ENCODE measurements around the gene ATP11B. TPM values are rescaled to one million over a fixed set of nuclear protein-coding genes. Genes with fewer than 3 reads are reported as not detected.

ATP11B gene
- total and polyA plus RNA-seq, 2 experiments from 2014 or later: 5.8 to 24.7 TPM

DNA sequence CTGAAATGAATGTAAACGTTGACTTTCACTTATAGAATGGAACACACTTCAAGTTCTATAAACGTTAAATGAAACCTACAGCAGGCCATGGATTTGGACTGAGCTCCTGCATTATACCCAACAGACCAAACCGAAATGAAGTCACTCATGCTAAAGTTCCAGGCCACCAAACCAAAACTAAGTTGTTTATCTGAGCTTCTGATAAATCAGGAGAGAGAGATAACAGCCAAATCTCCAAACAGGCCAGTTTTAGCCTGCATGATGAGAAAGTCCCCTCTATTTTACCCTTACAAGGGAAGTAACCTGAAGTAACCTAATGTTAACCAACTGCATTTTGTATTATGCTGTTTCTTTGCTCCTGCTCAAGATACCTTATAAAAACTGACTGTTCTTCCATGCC is 142.5 kb downstream of the ATP11B start:
- peaks cover 6% of the 10 kb centered on the region for H3K27me3 Mint-ChIP-seq (ENCODE audit: insufficient read depth, low read depth, poor library complexity)
- no peak overlapping the region for H3K4me3 Mint-ChIP-seq
- no peak overlapping the region for H3K4me3 ChIP-seq
- no peaks in the 10 kb centered on the region for H3K79me2 ChIP-seq (replicated peaks; ENCODE audit: insufficient read depth)
- H2AFZ ChIP-seq: no peak overlapping the region
- H3K27ac ChIP-seq (ENCODE audit: low read depth): peak overlapping the region; percentile 46; the same call in 1 of the 2 replicates
- H3K36me3 Mint-ChIP-seq (ENCODE audit: low read depth): peaks cover 12% of the 10 kb centered on the region; the same call in 2 of the 3 replicates
- 0 out of 2 replicates have a peak, but pooled peaks cover 2% of the 10 kb centered on the region for H3K36me3 ChIP-seq (ENCODE audit: insufficient read depth)
- H3F3A ChIP-seq (replicated peaks; ENCODE audit: low read depth): no peaks in the 10 kb centered on the region
- DNase-seq (ENCODE audit: low spot score) (no peak), ATAC-seq (no peak)
- no peaks in the 10 kb centered on the region for H3K27me3 ChIP-seq (ENCODE audit: insufficient read depth)
- H3K4me1 ChIP-seq (ENCODE audit: insufficient read depth): peaks cover 11% of the 10 kb centered on the region
- H3K9me2 ChIP-seq (ENCODE audit: insufficient read depth): no peaks in the 10 kb centered on the region
- H3K4me2 ChIP-seq: no peak overlapping the region
- H3K9me3 Mint-ChIP-seq: no peaks in the 10 kb centered on the region; the same call in 2 of the 3 replicates
- no peak overlapping the region for H3K27ac Mint-ChIP-seq
- TF ChIP-seq POLR2AphosphoS5 (IDR thresholded peaks at IDR 0.05; ENCODE audit: low read depth) (no peak), STAT1 (IDR thresholded peaks at IDR 0.05; ENCODE audit: unreplicated experiment) (no peak), EZH2phosphoT487 (IDR thresholded peaks at IDR 0.05; ENCODE audit: unreplicated experiment) (no peak), NANOG (IDR thresholded peaks at IDR 0.05; ENCODE audit: borderline replicate concordance) (no peak), ETS1 (IDR thresholded peaks at IDR 0.05) (no peak), ZNF331 (CRISPR knock-in tag; IDR thresholded peaks at IDR 0.05; ENCODE audit: low read depth) (no peak), ZNF114 (CRISPR knock-in tag; IDR thresholded peaks at IDR 0.05) (no peak), CREB1 (CRISPR knock-in tag; IDR thresholded peaks at IDR 0.05; ENCODE audit: low read depth) (no peak), CTCF (conservative IDR thresholded peaks at IDR 0.05; ENCODE audit: low read depth in 2 of 2) (no peak), REST (IDR thresholded peaks at IDR 0.05; ENCODE audit: unreplicated experiment) (no peak), JUNB (IDR thresholded peaks at IDR 0.05; ENCODE audit: unreplicated experiment) (no peak), EZH2 (IDR thresholded peaks at IDR 0.05; ENCODE audit: low read depth, unreplicated experiment) (no peak)
- TF ChIP-seq, protein P1, sequence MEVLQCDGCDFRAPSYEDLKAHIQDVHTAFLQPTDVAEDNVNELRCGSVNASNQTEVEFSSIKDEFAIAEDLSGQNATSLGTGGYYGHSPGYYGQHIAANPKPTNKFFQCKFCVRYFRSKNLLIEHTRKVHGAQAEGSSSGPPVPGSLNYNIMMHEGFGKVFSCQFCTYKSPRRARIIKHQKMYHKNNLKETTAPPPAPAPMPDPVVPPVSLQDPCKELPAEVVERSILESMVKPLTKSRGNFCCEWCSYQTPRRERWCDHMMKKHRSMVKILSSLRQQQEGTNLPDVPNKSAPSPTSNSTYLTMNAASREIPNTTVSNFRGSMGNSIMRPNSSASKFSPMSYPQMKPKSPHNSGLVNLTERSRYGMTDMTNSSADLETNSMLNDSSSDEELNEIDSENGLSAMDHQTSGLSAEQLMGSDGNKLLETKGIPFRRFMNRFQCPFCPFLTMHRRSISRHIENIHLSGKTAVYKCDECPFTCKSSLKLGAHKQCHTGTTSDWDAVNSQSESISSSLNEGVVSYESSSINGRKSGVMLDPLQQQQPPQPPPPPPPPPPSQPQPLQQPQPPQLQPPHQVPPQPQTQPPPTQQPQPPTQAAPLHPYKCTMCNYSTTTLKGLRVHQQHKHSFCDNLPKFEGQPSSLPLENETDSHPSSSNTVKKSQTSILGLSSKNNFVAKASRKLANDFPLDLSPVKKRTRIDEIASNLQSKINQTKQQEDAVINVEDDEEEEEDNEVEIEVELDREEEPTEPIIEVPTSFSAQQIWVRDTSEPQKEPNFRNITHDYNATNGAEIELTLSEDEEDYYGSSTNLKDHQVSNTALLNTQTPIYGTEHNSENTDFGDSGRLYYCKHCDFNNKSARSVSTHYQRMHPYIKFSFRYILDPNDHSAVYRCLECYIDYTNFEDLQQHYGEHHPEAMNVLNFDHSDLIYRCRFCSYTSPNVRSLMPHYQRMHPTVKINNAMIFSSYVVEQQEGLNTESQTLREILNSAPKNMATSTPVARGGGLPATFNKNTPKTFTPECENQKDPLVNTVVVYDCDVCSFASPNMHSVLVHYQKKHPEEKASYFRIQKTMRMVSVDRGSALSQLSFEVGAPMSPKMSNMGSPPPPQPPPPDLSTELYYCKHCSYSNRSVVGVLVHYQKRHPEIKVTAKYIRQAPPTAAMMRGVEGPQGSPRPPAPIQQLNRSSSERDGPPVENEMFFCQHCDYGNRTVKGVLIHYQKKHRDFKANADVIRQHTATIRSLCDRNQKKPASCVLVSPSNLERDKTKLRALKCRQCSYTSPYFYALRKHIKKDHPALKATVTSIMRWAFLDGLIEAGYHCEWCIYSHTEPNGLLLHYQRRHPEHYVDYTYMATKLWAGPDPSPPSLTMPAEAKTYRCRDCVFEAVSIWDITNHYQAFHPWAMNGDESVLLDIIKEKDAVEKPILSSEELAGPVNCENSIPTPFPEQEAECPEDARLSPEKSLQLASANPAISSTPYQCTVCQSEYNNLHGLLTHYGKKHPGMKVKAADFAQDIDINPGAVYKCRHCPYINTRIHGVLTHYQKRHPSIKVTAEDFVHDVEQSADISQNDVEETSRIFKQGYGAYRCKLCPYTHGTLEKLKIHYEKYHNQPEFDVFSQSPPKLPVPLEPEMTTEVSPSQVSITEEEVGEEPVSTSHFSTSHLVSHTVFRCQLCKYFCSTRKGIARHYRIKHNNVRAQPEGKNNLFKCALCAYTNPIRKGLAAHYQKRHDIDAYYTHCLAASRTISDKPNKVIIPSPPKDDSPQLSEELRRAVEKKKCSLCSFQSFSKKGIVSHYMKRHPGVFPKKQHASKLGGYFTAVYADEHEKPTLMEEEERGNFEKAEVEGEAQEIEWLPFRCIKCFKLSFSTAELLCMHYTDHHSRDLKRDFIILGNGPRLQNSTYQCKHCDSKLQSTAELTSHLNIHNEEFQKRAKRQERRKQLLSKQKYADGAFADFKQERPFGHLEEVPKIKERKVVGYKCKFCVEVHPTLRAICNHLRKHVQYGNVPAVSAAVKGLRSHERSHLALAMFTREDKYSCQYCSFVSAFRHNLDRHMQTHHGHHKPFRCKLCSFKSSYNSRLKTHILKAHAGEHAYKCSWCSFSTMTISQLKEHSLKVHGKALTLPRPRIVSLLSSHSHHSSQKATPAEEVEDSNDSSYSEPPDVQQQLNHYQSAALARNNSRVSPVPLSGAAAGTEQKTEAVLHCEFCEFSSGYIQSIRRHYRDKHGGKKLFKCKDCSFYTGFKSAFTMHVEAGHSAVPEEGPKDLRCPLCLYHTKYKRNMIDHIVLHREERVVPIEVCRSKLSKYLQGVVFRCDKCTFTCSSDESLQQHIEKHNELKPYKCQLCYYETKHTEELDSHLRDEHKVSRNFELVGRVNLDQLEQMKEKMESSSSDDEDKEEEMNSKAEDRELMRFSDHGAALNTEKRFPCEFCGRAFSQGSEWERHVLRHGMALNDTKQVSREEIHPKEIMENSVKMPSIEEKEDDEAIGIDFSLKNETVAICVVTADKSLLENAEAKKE (CRISPR knock-in tag; IDR thresholded peaks at IDR 0.05): no peak
- peaks cover 25% of the 10 kb centered on the region for H3K4me1 Mint-ChIP-seq
- H4K20me1 ChIP-seq (replicated peaks; ENCODE audit: insufficient read depth): no peaks in the 10 kb centered on the region
